Loucy (cell line): ENCODE results near the gene RABL6.

Experiments
- EZH2phosphoT487 ChIP-seq: fragments of 200-600 bp; IDR thresholded peaks from 2 replicates; pipeline ENCODE4 v1.6.1; 2018; ENCODE audit warnings: antibody characterized with exemption, mild to moderate bottlenecking, moderate library complexity, borderline replicate concordance
- TF ChIP-seq, protein P1 (sequence below): fragments of 200-600 bp; sonication (generic); conservative IDR thresholded peaks from 2 replicates; pipeline ENCODE4 v1.5.1; 2014; ENCODE audit warnings: mild to moderate bottlenecking, antibody characterized with exemption, low read length

DNA sequence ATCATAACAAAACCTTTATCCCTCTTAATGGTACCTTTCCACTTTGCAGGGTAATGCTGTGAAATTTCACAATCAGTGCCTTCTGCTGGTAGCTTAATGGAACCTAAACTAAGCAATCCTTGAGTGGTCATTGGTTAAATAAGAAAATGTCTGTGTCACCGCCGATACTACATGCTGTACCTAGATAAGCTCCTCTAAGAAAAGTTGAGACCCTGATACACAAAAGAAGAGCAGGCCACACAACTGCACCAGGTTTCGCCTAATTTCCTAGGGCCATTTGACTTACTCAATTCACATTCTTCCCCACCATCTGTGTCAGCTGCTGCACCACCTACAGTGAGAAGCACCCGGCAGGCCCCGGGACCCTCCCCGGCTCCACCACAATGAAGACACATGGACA is 67.4 kb downstream of the RABL6 start:
- TF ChIP-seq, protein P1, sequence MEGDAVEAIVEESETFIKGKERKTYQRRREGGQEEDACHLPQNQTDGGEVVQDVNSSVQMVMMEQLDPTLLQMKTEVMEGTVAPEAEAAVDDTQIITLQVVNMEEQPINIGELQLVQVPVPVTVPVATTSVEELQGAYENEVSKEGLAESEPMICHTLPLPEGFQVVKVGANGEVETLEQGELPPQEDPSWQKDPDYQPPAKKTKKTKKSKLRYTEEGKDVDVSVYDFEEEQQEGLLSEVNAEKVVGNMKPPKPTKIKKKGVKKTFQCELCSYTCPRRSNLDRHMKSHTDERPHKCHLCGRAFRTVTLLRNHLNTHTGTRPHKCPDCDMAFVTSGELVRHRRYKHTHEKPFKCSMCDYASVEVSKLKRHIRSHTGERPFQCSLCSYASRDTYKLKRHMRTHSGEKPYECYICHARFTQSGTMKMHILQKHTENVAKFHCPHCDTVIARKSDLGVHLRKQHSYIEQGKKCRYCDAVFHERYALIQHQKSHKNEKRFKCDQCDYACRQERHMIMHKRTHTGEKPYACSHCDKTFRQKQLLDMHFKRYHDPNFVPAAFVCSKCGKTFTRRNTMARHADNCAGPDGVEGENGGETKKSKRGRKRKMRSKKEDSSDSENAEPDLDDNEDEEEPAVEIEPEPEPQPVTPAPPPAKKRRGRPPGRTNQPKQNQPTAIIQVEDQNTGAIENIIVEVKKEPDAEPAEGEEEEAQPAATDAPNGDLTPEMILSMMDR, result no peak
- no peak for TF ChIP-seq EZH2phosphoT487
